HepG2 (cell line): ENCODE results near the gene PPME1. TPM values are rescaled to one million over a fixed set of nuclear protein-coding genes. Genes with fewer than 3 reads are reported as not detected.

Experiments
- ATAC-seq: fragments of 200-7000 bp; cut with Tn5 transposase; 3 replicates; pipeline ENCODE4 v1.9.1; 2020; ENCODE audit warnings: mild to moderate bottlenecking, moderate library complexity
- BruUV-seq: library from RNA; stranded (reverse); fragments of 400-500 nt; replicated peaks from 2 replicates; lab custom pipeline; 2021; lab: Mats Ljungman, UMichigan
- CTCF ChIA-PET: fragments of 300-600 bp; formaldehyde crosslinking; extraction: SDS; loops from one replicate; lab custom pipeline; 2021; ENCODE audit warnings: low total read pairs, inconsistent platforms, low intra/inter-chr PET ratio; lab: Yijun Ruan, JAX
- POLR2A ChIA-PET: fragments of 350-600 bp; sonication (Branson Sonifier 250); formaldehyde crosslinking; loops from one replicate; lab custom pipeline; 2020; ENCODE audit warnings: antibody characterized with exemption, inconsistent platforms; lab: Yijun Ruan, JAX
- DNase-seq: peaks from one replicate; pipeline ENCODE4 v3.0.0-alpha.2; 2015; ENCODE audit warnings: low spot score
- FAIRE-seq: peaks from 3 replicates; lab custom pipeline; 2011; peaks lifted over from hg19 to GRCh38; lab: Jason Lieb, UNC
- H2AFZ ChIP-seq: one replicate; pipeline ENCODE4 v1.6.1; 2011; ENCODE audit warnings: low read length, inconsistent platforms
- H3K27ac ChIP-seq: fragments of 300-600 bp; 3 replicates; pipeline ENCODE4 v1.8.0; 2011; ENCODE audit warnings: mixed run types, mild to moderate bottlenecking, mixed read lengths, low read length, inconsistent platforms; ENCODE audit not compliant: insufficient read depth; ENCODE audit errors: extremely low read length
- H3K27me3 ChIP-seq, 2 experiments: fragments of 200-600 bp in 1 of 2; 2 replicates in 1 of 2; 3 replicates in 1 of 2; pipeline versions ENCODE4 v1.6.0 to v1.8.0; 2011; ENCODE audit warnings: low read length in 2 of 2, mild to moderate bottlenecking in 2 of 2, moderate library complexity in 2 of 2, inconsistent platforms in 1 of 2; ENCODE audit not compliant: insufficient read depth in 2 of 2, control insufficient read depth in 1 of 2
- H3K36me3 ChIP-seq, 2 experiments: fragments of 200-600 bp in 1 of 2; replicated peaks in 1 of 2; 2 replicates in 1 of 2; 3 replicates in 1 of 2; pipeline versions ENCODE4 v1.5.1 to v1.8.0; 2011; ENCODE audit warnings: low read length in 2 of 2, inconsistent platforms in 1 of 2; ENCODE audit not compliant: insufficient read depth in 2 of 2, control insufficient read depth in 1 of 2
- H3K4me1 ChIP-seq: 2 replicates; pipeline ENCODE4 v1.5.1; 2012; ENCODE audit warnings: low read length, inconsistent platforms; ENCODE audit not compliant: insufficient read depth
- H3K4me2 ChIP-seq: 2 replicates; pipeline ENCODE4 v1.6.0; 2011; ENCODE audit warnings: low read depth, low read length, inconsistent platforms
- H3K4me3 ChIP-seq, 3 experiments: fragments of 200-600 bp in 1 of 3; sonication (generic), shearing (Covaris generic) in 1 of 3; replicated peaks in 1 of 3; 2 replicates each; pipeline ENCODE4 v1.5.1; 2011 to 2016; ENCODE audit warnings: low read length in 3 of 3, inconsistent platforms in 2 of 3, low read depth in 2 of 3, mild to moderate bottlenecking in 2 of 3, control low read depth in 1 of 3, mixed read lengths in 1 of 3; ENCODE audit not compliant: insufficient read depth in 1 of 3
- H3K79me2 ChIP-seq: one replicate; pipeline ENCODE4 v1.6.1; 2011; ENCODE audit warnings: low read length, inconsistent platforms; ENCODE audit not compliant: insufficient read depth
- H3K9ac ChIP-seq: 2 replicates; pipeline ENCODE4 v1.6.0; 2011; ENCODE audit warnings: mild to moderate bottlenecking, low read depth, low read length, inconsistent platforms; ENCODE audit not compliant: insufficient read depth
- H3K9me3 ChIP-seq: 2 replicates; pipeline ENCODE4 v1.5.1; 2012; ENCODE audit warnings: mild to moderate bottlenecking, low read length
- H4K20me1 ChIP-seq: 2 replicates; pipeline ENCODE4 v1.6.0; 2011; ENCODE audit warnings: inconsistent platforms, mild to moderate bottlenecking, low read length, moderate library complexity; ENCODE audit not compliant: insufficient read depth
- ATF7 ChIP-seq, 2 experiments: fragments of 450-650 bp in 1 of 2; sonication (generic) in 1 of 2; formaldehyde crosslinking in 1 of 2; IDR thresholded peaks; 2 replicates each; pipeline versions ENCODE4 v1.4.0 to v1.6.1; 2016 to 2020; ENCODE audit warnings: antibody characterized with exemption in 1 of 2, mild to moderate bottlenecking in 1 of 2, missing genetic modification reagents in 1 of 2
- CBX1 ChIP-seq: IDR thresholded peaks from one replicate; pipeline ENCODE4 v1.6.1; 2016; ENCODE audit warnings: antibody characterized with exemption, low read depth
- MED13 ChIP-seq: sonication (generic); formaldehyde crosslinking; IDR thresholded peaks from 2 replicates; pipeline ENCODE4 v1.5.0; 2020; ENCODE audit warnings: missing genetic modification reagents
- SIN3A ChIP-seq: IDR thresholded peaks from 2 replicates; pipeline ENCODE4 v1.6.1; 2011; ENCODE audit warnings: low read depth, mild to moderate bottlenecking, control low read depth, low read length, borderline replicate concordance
- THAP11 ChIP-seq: IDR thresholded peaks from 2 replicates; pipeline ENCODE4 v1.6.1; 2016; ENCODE audit warnings: missing biosample characterization, missing genetic modification reagents
- ZC3H13 ChIP-seq: sonication (generic); formaldehyde crosslinking; IDR thresholded peaks from 2 replicates; pipeline ENCODE4 v1.8.1; 2023; ENCODE audit warnings: mild to moderate bottlenecking, missing genetic modification reagents, moderate library complexity
- ZFP36L2 ChIP-seq: sonication (generic); formaldehyde crosslinking; IDR thresholded peaks from 2 replicates; pipeline ENCODE4 v1.4.0; 2020; ENCODE audit warnings: missing genetic modification reagents
- ZNF205 ChIP-seq: IDR thresholded peaks from 2 replicates; pipeline ENCODE4 v1.6.1; 2018; ENCODE audit warnings: missing biosample characterization, missing genetic modification reagents
- ZNF354B ChIP-seq: sonication (generic); formaldehyde crosslinking; IDR thresholded peaks from 2 replicates; pipeline ENCODE4 v1.8.0; 2022; ENCODE audit warnings: mild to moderate bottlenecking, missing genetic modification reagents
- ZNF530 ChIP-seq: sonication (generic); formaldehyde crosslinking; IDR thresholded peaks from 2 replicates; pipeline ENCODE4 v1.5.0; 2020; ENCODE audit warnings: low read depth, mild to moderate bottlenecking, missing genetic modification reagents
- WGBS: methylation state at CpG from one replicate; pipeline ENCODE4 v1.1.6; 2017; ENCODE audit warnings: low lambda C conversion rate; 5-methylcytosine and 5-hydroxymethylcytosine counted together
- in situ Hi-C: cut with HindIII; loops from 2 replicates; pipeline ENCODE4 v1.10.0; 2017; ENCODE audit warnings: low pct_unique_long_range_greater_than_20kb; ENCODE audit not compliant: extremely low pct_ligation_motif_present
- intact Hi-C: fragments of 100-400 bp; cut with micrococcal nuclease; formaldehyde crosslinking; loops from one replicate; pipeline ENCODE4 v1.10.0; 2022; ENCODE audit not compliant: unreplicated experiment
- polyA plus RNA-seq, 8 experiments: library from polyadenylated mRNA; depleted of rRNA in 3 of 8; stranded (reverse) in 7 of 8; unstranded in 1 of 8; fragments of >200 nt; fragmentation: Illumina TruSeq in 4 of 8; extraction: Trizol in 4 of 8; gene quantifications; 2 replicates each; pipeline versions ENCODE4 v1.2.1 to v1.2.3, GENCODE V29; 2011 to 2016; ENCODE audit warnings: low read depth in 4 of 8, missing spikeins in 1 of 8, mixed read lengths in 1 of 8; ENCODE audit not compliant: insufficient read depth in 1 of 8
- total RNA-seq, 5 experiments: library from RNA; depleted of rRNA; stranded (reverse); fragments of >200 nt; fragmentation: Illumina TruSeq; extraction: Trizol; gene quantifications; 2 replicates each; pipeline ENCODE4 v1.2.3, GENCODE V29; 2016; ENCODE audit warnings: low read depth in 1 of 5
- TF ChIP-seq, protein P1 (sequence below): sonication (generic); formaldehyde crosslinking; conservative IDR thresholded peaks from 2 replicates; pipeline ENCODE4 v1.4.0; 2020; ENCODE audit warnings: missing genetic modification reagents
- TF ChIP-seq, protein P2 (sequence below): sonication (generic); formaldehyde crosslinking; IDR thresholded peaks from 2 replicates; pipeline ENCODE4 v1.4.0; 2020; ENCODE audit warnings: missing genetic modification reagents

Gene PPME1
- total and polyA plus RNA-seq, 2 of the 13 experiments (the other 11 are each of a cell fraction or from before 2014, with no cell fraction given): 31.3 to 56.0 TPM

DNA sequence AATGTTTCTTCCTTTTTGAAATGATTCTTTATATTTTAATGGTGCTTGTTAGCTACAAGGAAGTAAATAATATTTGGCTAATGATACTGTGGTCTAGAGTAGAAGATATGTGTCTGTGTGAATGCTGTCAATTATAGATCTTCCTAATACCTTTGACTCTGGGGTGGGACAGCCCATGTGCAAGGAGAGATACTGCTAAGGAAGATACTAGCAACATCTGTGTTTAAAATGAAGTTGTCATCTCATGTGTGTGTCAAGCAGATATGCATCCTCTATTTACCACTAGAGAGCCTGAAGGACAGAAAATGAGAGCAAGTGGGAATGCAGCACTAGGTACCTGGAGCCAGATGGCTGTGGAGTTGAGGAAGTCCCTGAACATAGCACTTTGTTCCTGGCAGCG is 34.1 kb downstream of the PPME1 start:
- no peak for FAIRE-seq
- DNase-seq: no peak
- TF ChIP-seq SIN3A: no peak
- no peak for TF ChIP-seq CBX1
- 82% methylated on average over 1 of the region's 1 CpG for WGBS
- H3K9me3 ChIP-seq: no peaks in the 10 kb centered on the region
- CTCF ChIA-PET: no interaction called here
- intact Hi-C loops: no loop called here
- no peaks in the 10 kb centered on the region for H3K79me2 ChIP-seq
- no peak overlapping the region for H3K4me2 ChIP-seq
- no TSS peak for BruUV-seq
- POLR2A ChIA-PET: no interaction called here
- no peaks in the 10 kb centered on the region for H3K4me1 ChIP-seq
- ATAC-seq: no peak
- no peak overlapping the region for H3K9ac ChIP-seq
- H2AFZ ChIP-seq: no peak overlapping the region
- H4K20me1 ChIP-seq: no peaks in the 10 kb centered on the region
- H3K4me3 ChIP-seq: no peak overlapping the region
- in situ Hi-C loops: no loop called here
- peaks cover 9 to 42% of the 10 kb centered on the region in 2 experiments for H3K36me3 ChIP-seq
- no peak overlapping the region for H3K27ac ChIP-seq
- H3K27me3 ChIP-seq: no peaks in the 10 kb centered on the region

DNA sequence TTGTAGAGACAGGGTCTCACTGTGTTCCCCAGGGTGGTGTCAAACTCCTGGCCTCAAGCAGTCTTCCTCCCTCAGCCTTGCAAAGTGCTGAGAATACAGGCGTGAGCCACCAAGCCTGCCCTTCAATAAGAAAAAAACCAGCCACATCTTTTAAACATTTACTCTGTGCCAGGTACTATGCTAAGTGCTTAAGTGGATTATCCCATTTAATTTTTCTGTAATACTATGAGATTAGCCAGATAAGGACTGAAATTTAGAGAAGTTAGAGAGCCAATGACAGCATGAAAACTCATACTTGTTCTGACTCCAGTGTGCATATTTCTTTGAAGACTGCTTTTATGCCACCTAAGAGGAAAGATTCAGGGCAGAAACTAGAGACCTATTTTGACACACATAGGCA is 35.7 kb downstream of the PPME1 start:
- WGBS: 95% methylated on average over 1 of the region's 1 CpG
- Histone ChIP-seq H3K4me1 (no peaks in the 10 kb centered on the region), H3K9ac (no peak overlapping the region), H2AFZ (no peak overlapping the region), H3K4me3 (no peak overlapping the region), H3K9me3 (no peaks in the 10 kb centered on the region), H3K4me2 (no peak overlapping the region), H3K27me3 (no peaks in the 10 kb centered on the region), H3K36me3 (peaks cover 9 to 47% of the 10 kb centered on the region in 2 experiments), H3K27ac (no peak overlapping the region), H4K20me1 (no peaks in the 10 kb centered on the region), H3K79me2 (no peaks in the 10 kb centered on the region)
- ChIA-PET POLR2A (no interaction called here), CTCF (no interaction called here)
- FAIRE-seq (no peak), DNase-seq (no peak), ATAC-seq (no peak)
- no TSS peak for BruUV-seq
- in situ Hi-C loops (no loop called here), intact Hi-C loops (no loop called here)
- TF ChIP-seq ZNF205 (CRISPR knock-in tag) (no peak), ZC3H13 (no peak), ATF7 (IDR thresholded peaks at IDR 0.05) (no peak), ATF7 (CRISPR knock-in tag; IDR thresholded peaks at IDR 0.05) (no peak), ZFP36L2 (CRISPR knock-in tag) (no peak), THAP11 (CRISPR knock-in tag) (no peak), ZNF354B (no peak), MED13 (CRISPR knock-in tag) (no peak), ZNF530 (no peak)
- TF ChIP-seq, protein P1, sequence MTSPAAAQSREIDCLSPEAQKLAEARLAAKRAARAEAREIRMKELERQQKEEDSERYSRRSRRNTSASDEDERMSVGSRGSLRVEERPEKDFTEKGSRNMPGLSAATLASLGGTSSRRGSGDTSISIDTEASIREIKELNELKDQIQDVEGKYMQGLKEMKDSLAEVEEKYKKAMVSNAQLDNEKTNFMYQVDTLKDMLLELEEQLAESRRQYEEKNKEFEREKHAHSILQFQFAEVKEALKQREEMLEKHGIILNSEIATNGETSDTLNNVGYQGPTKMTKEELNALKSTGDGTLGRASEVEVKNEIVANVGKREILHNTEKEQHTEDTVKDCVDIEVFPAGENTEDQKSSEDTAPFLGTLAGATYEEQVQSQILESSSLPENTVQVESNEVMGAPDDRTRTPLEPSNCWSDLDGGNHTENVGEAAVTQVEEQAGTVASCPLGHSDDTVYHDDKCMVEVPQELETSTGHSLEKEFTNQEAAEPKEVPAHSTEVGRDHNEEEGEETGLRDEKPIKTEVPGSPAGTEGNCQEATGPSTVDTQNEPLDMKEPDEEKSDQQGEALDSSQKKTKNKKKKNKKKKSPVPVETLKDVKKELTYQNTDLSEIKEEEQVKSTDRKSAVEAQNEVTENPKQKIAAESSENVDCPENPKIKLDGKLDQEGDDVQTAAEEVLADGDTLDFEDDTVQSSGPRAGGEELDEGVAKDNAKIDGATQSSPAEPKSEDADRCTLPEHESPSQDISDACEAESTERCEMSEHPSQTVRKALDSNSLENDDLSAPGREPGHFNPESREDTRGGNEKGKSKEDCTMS (CRISPR knock-in tag): no peak
- TF ChIP-seq, protein P2, sequence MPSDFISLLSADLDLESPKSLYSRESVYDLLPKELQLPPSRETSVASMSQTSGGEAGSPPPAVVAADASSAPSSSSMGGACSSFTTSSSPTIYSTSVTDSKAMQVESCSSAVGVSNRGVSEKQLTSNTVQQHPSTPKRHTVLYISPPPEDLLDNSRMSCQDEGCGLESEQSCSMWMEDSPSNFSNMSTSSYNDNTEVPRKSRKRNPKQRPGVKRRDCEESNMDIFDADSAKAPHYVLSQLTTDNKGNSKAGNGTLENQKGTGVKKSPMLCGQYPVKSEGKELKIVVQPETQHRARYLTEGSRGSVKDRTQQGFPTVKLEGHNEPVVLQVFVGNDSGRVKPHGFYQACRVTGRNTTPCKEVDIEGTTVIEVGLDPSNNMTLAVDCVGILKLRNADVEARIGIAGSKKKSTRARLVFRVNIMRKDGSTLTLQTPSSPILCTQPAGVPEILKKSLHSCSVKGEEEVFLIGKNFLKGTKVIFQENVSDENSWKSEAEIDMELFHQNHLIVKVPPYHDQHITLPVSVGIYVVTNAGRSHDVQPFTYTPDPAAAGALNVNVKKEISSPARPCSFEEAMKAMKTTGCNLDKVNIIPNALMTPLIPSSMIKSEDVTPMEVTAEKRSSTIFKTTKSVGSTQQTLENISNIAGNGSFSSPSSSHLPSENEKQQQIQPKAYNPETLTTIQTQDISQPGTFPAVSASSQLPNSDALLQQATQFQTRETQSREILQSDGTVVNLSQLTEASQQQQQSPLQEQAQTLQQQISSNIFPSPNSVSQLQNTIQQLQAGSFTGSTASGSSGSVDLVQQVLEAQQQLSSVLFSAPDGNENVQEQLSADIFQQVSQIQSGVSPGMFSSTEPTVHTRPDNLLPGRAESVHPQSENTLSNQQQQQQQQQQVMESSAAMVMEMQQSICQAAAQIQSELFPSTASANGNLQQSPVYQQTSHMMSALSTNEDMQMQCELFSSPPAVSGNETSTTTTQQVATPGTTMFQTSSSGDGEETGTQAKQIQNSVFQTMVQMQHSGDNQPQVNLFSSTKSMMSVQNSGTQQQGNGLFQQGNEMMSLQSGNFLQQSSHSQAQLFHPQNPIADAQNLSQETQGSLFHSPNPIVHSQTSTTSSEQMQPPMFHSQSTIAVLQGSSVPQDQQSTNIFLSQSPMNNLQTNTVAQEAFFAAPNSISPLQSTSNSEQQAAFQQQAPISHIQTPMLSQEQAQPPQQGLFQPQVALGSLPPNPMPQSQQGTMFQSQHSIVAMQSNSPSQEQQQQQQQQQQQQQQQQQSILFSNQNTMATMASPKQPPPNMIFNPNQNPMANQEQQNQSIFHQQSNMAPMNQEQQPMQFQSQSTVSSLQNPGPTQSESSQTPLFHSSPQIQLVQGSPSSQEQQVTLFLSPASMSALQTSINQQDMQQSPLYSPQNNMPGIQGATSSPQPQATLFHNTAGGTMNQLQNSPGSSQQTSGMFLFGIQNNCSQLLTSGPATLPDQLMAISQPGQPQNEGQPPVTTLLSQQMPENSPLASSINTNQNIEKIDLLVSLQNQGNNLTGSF (CRISPR knock-in tag): no peak
